HG02840 (cell line): ENCODE measurements around the gene LRIT2.

Source experiments
- ATAC-seq: cut with Tn5 transposase; IDR thresholded peaks from one replicate; pipeline ENCODE4 v1.9.1; 2021; ENCODE audit warnings: mild to moderate bottlenecking, moderate library complexity, moderate number of reproducible peaks; ENCODE audit not compliant: unreplicated experiment, low FRiP score

Gene LRIT2, protein sequence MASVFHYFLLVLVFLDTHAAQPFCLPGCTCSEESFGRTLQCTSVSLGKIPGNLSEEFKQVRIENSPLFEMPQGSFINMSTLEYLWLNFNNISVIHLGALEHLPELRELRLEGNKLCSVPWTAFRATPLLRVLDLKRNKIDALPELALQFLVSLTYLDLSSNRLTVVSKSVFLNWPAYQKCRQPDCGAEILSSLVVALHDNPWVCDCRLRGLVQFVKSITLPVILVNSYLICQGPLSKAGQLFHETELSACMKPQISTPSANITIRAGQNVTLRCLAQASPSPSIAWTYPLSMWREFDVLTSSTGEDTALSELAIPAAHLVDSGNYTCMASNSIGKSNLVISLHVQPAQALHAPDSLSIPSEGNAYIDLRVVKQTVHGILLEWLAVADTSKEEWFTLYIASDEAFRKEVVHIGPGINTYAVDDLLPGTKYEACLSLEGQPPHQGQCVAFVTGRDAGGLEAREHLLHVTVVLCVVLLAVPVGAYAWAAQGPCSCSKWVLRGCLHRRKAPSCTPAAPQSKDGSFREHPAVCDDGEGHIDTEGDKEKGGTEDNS

DNA sequence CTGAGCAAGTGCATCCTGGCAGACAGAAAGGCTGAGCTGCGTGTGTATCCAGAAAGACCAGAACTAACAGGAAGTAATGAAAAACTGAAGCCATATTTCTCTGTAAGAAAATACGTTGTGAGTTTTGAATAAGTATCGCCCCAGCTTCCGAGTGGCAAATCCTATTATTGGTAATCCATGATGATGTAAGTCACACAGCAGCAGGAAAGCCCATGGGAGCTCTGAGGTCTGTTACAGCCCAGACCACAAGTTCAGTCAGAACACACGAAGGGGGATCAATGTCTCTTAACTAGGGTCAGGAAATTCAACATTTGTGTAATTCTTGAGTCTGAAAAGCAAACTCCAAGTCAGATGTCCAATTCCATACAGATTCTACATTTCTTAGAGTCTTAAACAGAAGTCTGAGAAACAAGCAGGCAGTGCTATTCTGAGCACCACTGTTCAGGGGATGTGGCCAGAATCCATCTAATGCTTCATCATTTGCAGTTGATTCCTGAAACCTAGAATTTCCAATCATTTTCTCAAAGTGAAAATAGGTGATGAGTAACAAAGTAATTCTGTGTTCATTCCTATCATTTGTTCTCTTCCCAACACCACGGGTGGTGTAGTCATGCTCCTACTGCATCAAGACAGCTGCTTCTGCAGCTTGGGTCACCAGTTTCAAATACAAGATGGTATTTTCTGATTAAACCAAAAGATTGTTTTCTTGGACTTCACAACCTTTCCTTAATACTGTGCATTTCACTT lies at the start of gene LRIT2:
LRIT2 (minus strand) TSS at position 118 of the 747 bp plus-strand sequence; CDS start at position 94, 24 bp downstream.
- no peak for ATAC-seq

DNA sequence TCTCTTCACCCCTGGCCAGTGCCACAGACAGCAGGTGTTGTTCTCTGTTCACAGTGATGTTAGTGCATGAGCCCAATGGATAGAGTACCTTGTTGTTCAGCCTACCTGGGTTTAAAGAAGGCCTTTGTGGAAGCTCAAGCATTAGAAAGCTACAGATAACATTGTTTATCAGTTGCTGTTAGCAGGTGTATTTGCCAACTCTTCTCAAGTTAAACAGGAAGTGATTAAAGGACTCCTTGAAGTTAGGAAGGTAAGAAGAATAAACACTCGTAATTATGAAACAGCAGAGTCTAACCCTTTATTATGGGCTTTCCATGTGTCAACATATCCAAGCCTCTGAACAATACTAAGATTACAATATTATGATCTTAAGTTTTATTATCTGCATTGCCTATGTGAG lies 45.4 kb upstream of the LRIT2 start:
- no peak for ATAC-seq

- no peak for ATAC-seq
Observed at GRCh38 chr10:84269773-84270172, 44.4 kb upstream of the LRIT2 start.

DNA sequence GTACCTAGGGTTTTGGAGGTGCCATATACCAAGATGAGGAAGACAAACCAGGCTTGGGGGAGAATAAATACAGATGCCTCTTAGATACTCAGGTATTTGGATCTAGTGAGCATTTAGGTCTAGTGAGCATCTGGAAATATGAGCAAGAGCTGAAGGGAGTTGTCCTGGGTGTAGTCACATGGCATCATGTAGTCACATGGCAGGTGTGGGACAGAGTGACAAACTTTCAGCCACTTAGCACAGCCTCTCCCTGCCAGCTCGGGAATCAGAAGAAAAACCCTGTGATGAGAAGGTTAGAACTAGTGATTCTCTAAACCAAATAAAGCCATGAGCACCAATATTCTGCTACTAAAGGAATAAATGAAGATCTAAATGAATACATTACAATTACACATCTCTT lies 43.8 kb upstream of the LRIT2 start:
- no peak for ATAC-seq

DNA sequence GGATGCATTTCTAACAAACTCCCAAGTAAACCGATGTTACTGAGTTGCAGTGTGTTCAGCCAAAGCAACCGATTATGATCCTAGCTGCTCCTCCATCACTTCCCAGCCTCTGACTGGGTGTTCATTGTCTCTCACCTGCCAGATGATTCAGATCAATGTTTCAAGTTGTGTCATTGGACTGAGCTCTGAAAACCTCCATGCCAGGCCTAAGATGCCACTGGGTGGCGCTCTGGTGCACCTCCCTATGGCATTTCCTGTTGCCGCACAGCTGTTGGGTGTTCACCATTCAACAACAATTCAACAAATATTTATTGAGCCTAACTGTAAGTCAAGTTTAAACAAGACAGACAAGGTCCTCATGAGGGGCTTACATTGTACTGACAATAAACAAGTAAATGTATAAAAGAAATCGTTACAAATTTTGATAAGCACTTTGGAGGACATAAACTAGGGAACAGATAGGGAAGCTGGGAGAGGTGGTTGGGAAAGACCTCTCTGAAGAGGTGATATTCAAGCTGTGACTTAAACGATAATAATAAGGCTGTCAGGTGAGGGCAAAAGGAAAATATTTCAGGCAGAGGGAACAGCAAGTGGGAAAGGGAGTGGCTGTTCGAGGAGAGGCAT lies 42.3 kb upstream of the LRIT2 start:
- no peak for ATAC-seq

GRCh38 chr10:84265418-84265817 lies 40.1 kb upstream of the LRIT2 start:
- no peak for ATAC-seq

- peak; percentile 92 for ATAC-seq
Observed at GRCh38 chr10:84264611-84265141, 39.3 kb upstream of the LRIT2 start.

- no peak for ATAC-seq
Observed at GRCh38 chr10:84263716-84264115, 38.4 kb upstream of the LRIT2 start.

DNA sequence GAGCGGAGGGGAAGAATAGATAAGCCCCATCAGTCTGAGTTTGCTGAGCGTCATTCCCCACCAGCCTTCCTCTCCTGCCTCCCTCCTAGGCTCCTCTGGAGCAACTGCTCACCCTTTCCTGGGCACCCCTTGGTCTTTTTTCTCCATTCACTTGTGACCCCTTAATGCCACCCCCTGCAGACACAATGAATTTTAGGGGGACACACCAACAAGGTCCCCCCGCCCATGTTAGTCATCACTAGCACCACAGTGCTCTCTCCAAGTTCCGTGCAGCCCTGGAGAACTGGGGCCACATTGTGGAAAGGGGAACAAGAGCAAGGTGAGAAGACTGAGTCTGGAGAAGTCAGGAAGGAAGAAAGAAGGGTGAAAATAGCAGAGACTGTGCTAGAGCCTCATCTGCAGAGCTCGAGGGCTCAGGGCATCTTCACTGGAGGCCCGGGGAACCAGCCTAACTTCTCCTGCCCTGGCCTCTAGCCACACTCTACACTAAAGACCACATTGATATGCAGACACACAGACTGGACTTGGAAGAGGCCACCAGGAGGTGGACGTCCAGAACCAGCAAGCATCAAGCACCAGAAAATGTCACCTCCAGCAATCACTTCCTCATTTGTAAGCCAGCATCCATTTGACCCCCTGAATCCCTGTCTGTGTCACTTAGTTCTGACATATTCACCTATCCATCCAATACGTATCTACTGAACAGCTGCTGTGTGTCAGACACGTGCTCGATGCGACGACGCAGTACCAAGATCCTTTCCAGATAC lies 37.0 kb upstream of the LRIT2 start:
- ATAC-seq: no peak

- ATAC-seq: no peak
Observed at GRCh38 chr10:84261236-84261915, 36.0 kb upstream of the LRIT2 start.

GRCh38 chr10:84258034-84258695 lies 32.8 kb upstream of the LRIT2 start:
- ATAC-seq: no peak

DNA sequence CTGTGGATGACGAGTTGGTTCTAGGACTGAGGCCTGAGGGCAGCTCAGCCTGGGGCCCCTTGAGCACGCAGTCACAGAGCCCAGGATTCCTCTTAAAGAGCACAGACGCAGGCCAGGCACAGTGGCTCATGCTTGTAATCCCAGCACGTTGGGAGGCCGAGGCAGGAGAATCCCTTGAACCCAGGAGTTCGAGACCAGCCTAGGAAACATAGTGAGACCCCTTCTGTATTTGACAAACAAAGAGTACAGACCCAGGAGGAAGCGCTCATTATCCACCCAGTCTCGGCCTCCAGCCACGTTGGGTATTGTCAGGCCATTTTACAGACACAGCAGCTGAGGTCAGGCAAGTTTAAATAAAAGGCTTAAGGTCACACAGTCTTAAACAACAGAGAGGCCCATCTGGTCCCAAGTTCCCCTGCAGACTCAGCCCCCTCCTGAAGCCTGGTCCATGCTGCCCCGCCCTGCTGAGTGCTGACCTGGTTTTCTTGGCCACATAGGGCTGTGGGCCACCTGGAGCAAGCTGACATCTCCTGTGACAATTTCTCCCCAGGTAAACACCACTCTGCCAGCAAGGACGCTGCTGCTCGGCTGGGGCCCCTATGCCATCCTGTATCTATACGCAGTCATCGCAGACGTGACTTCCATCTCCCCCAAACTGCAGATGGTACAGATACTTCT lies 32.1 kb upstream of the LRIT2 start:
- ATAC-seq: no peak

DNA sequence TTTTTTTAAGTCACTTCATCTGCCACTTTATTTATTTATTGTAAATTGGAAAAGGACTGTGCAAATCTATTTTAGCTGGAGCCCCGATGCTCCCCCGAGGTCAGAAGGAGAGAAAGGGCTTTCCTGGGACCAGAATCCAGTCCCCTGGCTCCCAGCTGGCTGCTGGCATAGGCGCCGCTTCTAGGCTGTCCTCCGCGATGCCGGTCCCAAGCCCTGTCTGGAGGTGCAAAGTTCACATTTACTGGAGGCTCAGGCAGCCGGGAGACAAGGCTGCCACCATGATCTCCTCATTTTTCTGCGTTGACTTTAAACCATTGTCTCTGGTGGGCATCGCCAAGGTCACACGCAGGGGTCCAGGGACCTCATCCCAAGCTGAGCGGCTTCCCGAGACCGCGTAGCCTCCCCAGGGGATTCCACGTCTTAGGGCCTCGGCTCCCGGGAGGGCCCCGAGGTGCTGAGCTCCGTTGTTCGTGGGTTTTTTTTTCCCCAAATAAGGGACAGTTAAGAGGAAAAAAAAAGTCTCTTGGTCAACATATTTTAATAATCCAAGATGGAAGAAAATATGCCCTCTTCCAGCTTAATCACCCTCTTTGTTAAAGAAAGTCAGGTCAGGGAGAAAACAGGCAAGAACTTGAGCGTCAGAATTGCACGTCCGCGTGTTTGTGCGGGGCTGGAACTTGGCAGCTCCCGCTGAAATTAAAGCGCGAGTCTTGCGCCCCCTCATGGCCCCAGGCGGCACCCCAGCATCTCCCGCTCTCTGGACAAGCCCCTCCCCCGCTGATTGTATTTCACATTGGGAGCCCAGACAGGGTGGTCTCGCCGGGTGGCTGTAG lies 31.4 kb upstream of the LRIT2 start:
- no peak for ATAC-seq

DNA sequence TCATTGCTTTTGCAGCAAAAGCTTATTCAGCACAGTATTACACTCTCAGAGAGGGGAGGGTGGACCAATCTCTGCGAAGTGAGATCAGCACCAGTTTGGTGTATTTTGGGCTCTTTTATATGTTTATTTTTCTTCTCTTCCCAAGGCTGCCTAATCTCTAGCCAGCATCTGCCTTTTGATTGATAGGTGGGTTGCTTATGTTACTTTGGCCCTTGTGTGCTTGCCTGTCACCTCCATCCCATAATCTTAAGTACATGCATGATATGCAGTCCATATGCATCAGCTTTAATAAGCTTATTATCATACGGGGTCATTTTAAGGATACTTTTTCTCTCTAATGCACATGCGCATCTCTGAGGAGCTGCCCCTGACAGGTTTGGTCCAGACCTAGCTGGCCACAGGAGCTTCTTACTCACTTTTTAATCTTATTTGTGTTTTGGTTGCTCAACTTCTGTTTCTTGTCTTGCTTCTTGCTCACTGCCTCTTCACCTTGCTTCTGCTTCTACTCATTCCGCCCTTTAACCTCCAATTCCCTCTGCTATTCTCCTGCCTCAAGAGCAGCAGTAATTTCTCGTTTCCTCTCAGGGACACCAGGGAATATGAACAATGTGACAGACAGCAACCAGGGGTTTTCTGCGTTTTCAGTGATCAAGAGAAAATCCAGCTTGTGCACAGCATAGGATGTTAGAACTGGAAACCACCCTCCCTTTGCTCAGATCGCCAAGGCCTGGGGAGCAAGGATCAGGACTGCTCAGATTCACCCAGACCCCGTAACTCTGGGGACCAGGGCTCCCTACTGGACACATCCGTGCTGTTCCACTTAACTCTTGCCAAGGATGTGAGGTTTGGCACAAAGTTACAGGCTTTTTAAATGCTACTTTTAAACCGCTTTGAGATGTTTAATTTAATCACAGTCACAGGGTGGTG lies 29.5 kb upstream of the LRIT2 start:
- ATAC-seq: no peak

DNA sequence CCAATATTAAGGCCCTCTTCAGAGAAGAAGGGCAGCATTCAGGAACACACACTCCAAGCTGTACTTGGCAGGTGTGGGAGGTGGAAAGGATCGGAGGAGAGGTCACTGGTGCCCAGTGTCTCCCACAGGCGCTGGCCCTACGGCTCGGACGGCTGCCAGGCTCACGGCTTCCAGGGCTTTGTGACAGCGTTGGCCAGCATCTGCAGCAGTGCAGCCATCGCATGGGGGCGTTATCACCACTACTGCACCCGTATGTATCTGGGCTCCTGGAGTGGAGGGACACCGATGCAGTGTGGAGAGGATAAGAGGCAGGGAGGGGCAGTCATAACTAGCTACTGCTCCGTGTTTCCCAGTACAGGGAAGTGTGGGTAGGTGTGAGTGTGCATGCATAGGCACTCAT lies 23.4 kb upstream of the LRIT2 start:
- ATAC-seq: no peak

- ATAC-seq: no peak
Observed at GRCh38 chr10:84247496-84247895, 22.2 kb upstream of the LRIT2 start.
